OCI-LY3 (cell line): ENCODE measurements around the gene KRTAP5-10.

Source experiments
- H2AFZ ChIP-seq: fragments of 200-600, 300-600 bp; shearing (Covaris generic); 2 replicates; pipeline ENCODE4 v1.6.0; 2014; ENCODE audit warnings: antibody characterized with exemption, low read depth, low read length
- H3K27ac ChIP-seq: fragments of 200-600, 300-600 bp; sonication (generic); 2 replicates; pipeline ENCODE4 v1.5.1; 2014; ENCODE audit warnings: mild to moderate bottlenecking, low read length, moderate library complexity, mixed read lengths
- H3K27me3 ChIP-seq: fragments of 200-600, 300-600 bp; sonication (generic); 2 replicates; pipeline ENCODE4 v1.6.1; 2014; ENCODE audit warnings: low read depth, low read length, mixed read lengths
- H3K36me3 ChIP-seq: fragments of 200-600, 300-600 bp; sonication (generic); replicated peaks from 2 replicates; pipeline ENCODE3; 2014; ENCODE audit warnings: low read depth, low read length, mixed read lengths
- H3K4me1 ChIP-seq: fragments of 300-600, 200-600 bp; sonication (generic); 2 replicates; pipeline ENCODE4 v1.6.1; 2014; ENCODE audit warnings: low read length, mixed read lengths
- H3K4me2 ChIP-seq: fragments of 200-600, 300-600 bp; sonication (generic); 2 replicates; pipeline ENCODE4 v1.6.1; 2014; ENCODE audit warnings: low read length, mixed read lengths
- H3K4me3 ChIP-seq: fragments of 300-600, 200-600 bp; sonication (generic); 2 replicates; pipeline ENCODE4 v1.5.1; 2014; ENCODE audit warnings: antibody characterized with exemption, mild to moderate bottlenecking, low read length, moderate library complexity
- H3K79me2 ChIP-seq: fragments of 300-600, 200-600 bp; shearing (Covaris generic); 2 replicates; pipeline ENCODE4 v1.6.1; 2014; ENCODE audit warnings: mild to moderate bottlenecking, low read length, mixed read lengths
- H3K9ac ChIP-seq: fragments of 300-600, 200-600 bp; shearing (Covaris generic); 2 replicates; pipeline ENCODE4 v1.6.0; 2014; ENCODE audit warnings: mild to moderate bottlenecking, low read length, moderate library complexity
- H3K9me3 ChIP-seq: fragments of 200-600, 300-600 bp; shearing (Covaris generic); 2 replicates; pipeline ENCODE4 v1.6.1; 2014; ENCODE audit warnings: low read length, mixed read lengths; ENCODE audit not compliant: insufficient read depth
- H4K20me1 ChIP-seq: fragments of 200-600, 300-600 bp; sonication (generic); 2 replicates; pipeline ENCODE4 v1.6.1; 2016; ENCODE audit warnings: low read length, mixed read lengths; ENCODE audit not compliant: insufficient read depth
- CTCF ChIP-seq: fragments of 200-600, 300-600 bp; sonication (generic); IDR thresholded peaks from 2 replicates; pipeline ENCODE4 v1.5.1; 2014; ENCODE audit warnings: antibody characterized with exemption, low read length, low read depth
- EZH2phosphoT487 ChIP-seq: fragments of 200-600 bp; shearing (Covaris generic); IDR thresholded peaks from 2 replicates; pipeline ENCODE4 v1.6.1; 2018; ENCODE audit warnings: antibody characterized with exemption, mixed run types, low read depth

KRTAP5-10 gene

GRCh38 chr11:71558996-71559395 lies 6.4 kb upstream of the KRTAP5-10 start:
- Histone ChIP-seq H3K27ac (no peak overlapping the region), H3K9ac (no peak overlapping the region)

GRCh38 chr11:71562120-71562519 lies 3.2 kb upstream of the KRTAP5-10 start:
- no peak overlapping the region for H3K4me3 ChIP-seq
- no peaks in the 10 kb centered on the region for H3K9me3 ChIP-seq
- H3K27me3 ChIP-seq = peaks cover 45% of the 10 kb centered on the region

More at GRCh38 chr11:71558996-71559395, 6.4 kb upstream of the KRTAP5-10 start:
- Histone ChIP-seq H3K79me2 (no peaks in the 10 kb centered on the region), H3K4me1 (no peaks in the 10 kb centered on the region), H3K36me3 (no peaks in the 10 kb centered on the region), H2AFZ (no peak overlapping the region), H3K27me3 (peaks cover 31% of the 10 kb centered on the region), H4K20me1 (no peaks in the 10 kb centered on the region), H3K9me3 (no peaks in the 10 kb centered on the region), H3K4me3 (no peak overlapping the region), H3K4me2 (no peak overlapping the region)
- TF ChIP-seq EZH2phosphoT487 (no peak), CTCF (no peak)

GRCh38 chr11:71563406-71563805 lies 2.0 kb upstream of the KRTAP5-10 start:
- H3K4me3 ChIP-seq = no peak overlapping the region
- H2AFZ ChIP-seq = no peak overlapping the region
- peaks cover 42% of the 10 kb centered on the region for H3K27me3 ChIP-seq
- H3K9me3 ChIP-seq = no peaks in the 10 kb centered on the region
- no peaks in the 10 kb centered on the region for H3K79me2 ChIP-seq
- no peaks in the 10 kb centered on the region for H3K4me1 ChIP-seq
- H3K27ac ChIP-seq = no peak overlapping the region
- TF ChIP-seq CTCF (peak; percentile 89), EZH2phosphoT487 (no peak)
- no peak overlapping the region for H3K9ac ChIP-seq
- no peaks in the 10 kb centered on the region for H4K20me1 ChIP-seq
- H3K4me2 ChIP-seq = no peak overlapping the region
- no peaks in the 10 kb centered on the region for H3K36me3 ChIP-seq

More at GRCh38 chr11:71562120-71562519, 3.2 kb upstream of the KRTAP5-10 start:
- no peak overlapping the region for H3K4me2 ChIP-seq
- no peaks in the 10 kb centered on the region for H3K4me1 ChIP-seq
- no peak overlapping the region for H3K9ac ChIP-seq
- H3K27ac ChIP-seq = no peak overlapping the region
- no peak for TF ChIP-seq EZH2phosphoT487
- TF ChIP-seq CTCF = no peak
- no peaks in the 10 kb centered on the region for H3K79me2 ChIP-seq
- H4K20me1 ChIP-seq = no peaks in the 10 kb centered on the region
- H3K36me3 ChIP-seq = no peaks in the 10 kb centered on the region
- H2AFZ ChIP-seq = no peak overlapping the region

GRCh38 chr11:71564430-71564829 lies 933 bp upstream of the KRTAP5-10 start:
- no peak overlapping the region for H3K9ac ChIP-seq
- H3K27ac ChIP-seq = no peak overlapping the region
- no peak overlapping the region for H3K4me2 ChIP-seq
- no peak for TF ChIP-seq CTCF
- TF ChIP-seq EZH2phosphoT487 = no peak
- H3K27me3 ChIP-seq = peaks cover 46% of the 10 kb centered on the region
- H3K36me3 ChIP-seq = no peaks in the 10 kb centered on the region
- no peaks in the 10 kb centered on the region for H3K9me3 ChIP-seq
- no peaks in the 10 kb centered on the region for H3K4me1 ChIP-seq
- no peaks in the 10 kb centered on the region for H4K20me1 ChIP-seq
- H3K4me3 ChIP-seq = no peak overlapping the region
- no peaks in the 10 kb centered on the region for H3K79me2 ChIP-seq
- no peak overlapping the region for H2AFZ ChIP-seq
